Measurements from ENCODE around the gene INKA1.
"Not testable (repeated sequence)": the region's sequence is repeated elsewhere in the genome, so short reads cannot be mapped to it uniquely, and the experiment has no call there.

INKA1 gene

GRCh38 chr3:49813497-49814174 lies 10.6 kb downstream of the INKA1 start, which contains the start of gene UBA7:
UBA7 (minus strand) TSS chr3:49813953; CDS start chr3:49813787, 166 bp downstream.
- no peak for DNase-seq

GRCh38 chr3:49823131-49823530 lies 20.1 kb downstream of the INKA1 start:
- DNase-seq: not testable (repeated sequence)

- no peak for DNase-seq
Observed at GRCh38 chr3:49826016-49826415, 23.0 kb downstream of the INKA1 start.

- no peak for DNase-seq
Observed at GRCh38 chr3:49831341-49831740, 28.3 kb downstream of the INKA1 start.

GRCh38 chr3:49839193-49839809 lies 36.2 kb downstream of the INKA1 start:
- no peak for DNase-seq

GRCh38 chr3:49840388-49840787 lies 37.3 kb downstream of the INKA1 start:
- DNase-seq: no peak

GRCh38 chr3:49841126-49841696 lies 38.1 kb downstream of the INKA1 start:
- no peak for DNase-seq

GRCh38 chr3:49841806-49842205 lies 38.7 kb downstream of the INKA1 start:
- no peak for DNase-seq

GRCh38 chr3:49842843-49843517 lies 39.9 kb downstream of the INKA1 start:
- DNase-seq: no peak

GRCh38 chr3:49844464-49845183 lies 41.6 kb downstream of the INKA1 start:
- DNase-seq: no peak

GRCh38 chr3:49845694-49846093 lies 42.6 kb downstream of the INKA1 start:
- DNase-seq: no peak

Data from cortex of kidney (tissue), 1 donor.